ENCODE results near the gene SLC44A1. TPM values are rescaled to one million over a fixed set of nuclear protein-coding genes. Genes with fewer than 3 reads are reported as not detected.

The SLC44A1 gene
- total and polyA plus RNA-seq, 2 of the 13 experiments (the other 11 are each of a cell fraction or from before 2014, with no cell fraction given): 21.4 to 40.8 TPM

DNA sequence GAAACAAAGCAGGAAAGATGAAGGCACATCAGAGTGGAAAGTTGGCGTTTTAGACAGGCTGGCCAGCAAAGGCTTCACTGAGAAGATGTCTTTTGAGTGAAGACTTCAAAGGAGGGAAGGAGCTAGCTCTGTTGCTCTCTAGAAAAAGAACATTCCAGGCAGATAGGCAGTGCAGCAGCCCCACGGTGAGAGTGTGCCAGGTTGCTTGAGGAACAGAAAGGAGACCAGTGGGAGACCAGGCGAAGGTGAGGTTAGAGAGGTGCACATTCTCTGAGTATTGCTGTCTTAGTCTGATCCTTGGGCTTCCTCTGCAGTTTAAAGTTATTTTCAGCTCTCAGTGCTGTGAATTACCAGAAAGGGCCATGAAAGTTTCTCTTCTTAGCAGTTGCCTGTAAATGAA, 83.8 kb downstream of the SLC44A1 start:
- no peak overlapping the region for H3K9ac ChIP-seq (ENCODE audit: insufficient read depth, low read depth, low read length)

More for the DNA sequence above, 83.8 kb downstream of the SLC44A1 start:
- in situ Hi-C loops (cut with HindIII; ENCODE audit: extremely low pct_ligation_motif_present, low pct_unique_long_range_greater_than_20kb): no loop called here
- no peak for ATAC-seq
- no peak overlapping the region for H3K27ac ChIP-seq (ENCODE audit: extremely low read length, insufficient read depth, low read length)
- H3K79me2 ChIP-seq (ENCODE audit: insufficient read depth, low read length): peaks cover 6% of the 10 kb centered on the region
- no peaks in the 10 kb centered on the region for H3K9me3 ChIP-seq (ENCODE audit: low read length)
- DNase-seq (ENCODE audit: low spot score): no peak
- FAIRE-seq: no peak
- 91% methylated on average over 3 of the region's 3 CpGs for WGBS (ENCODE audit: low lambda C conversion rate)
- no peak overlapping the region for H3K4me2 ChIP-seq (ENCODE audit: low read depth, low read length)
- H4K20me1 ChIP-seq (ENCODE audit: insufficient read depth, low read length): no peaks in the 10 kb centered on the region
- no peaks in the 10 kb centered on the region for H3K27me3 ChIP-seq (ENCODE audit: control insufficient read depth in 1 of 2, insufficient read depth in 2 of 2, low read length in 2 of 2)
- TF ChIP-seq GTF2F1 (IDR thresholded peaks at IDR 0.05; ENCODE audit: low read length) (no peak), ZNF224 (CRISPR knock-in tag; IDR thresholded peaks at IDR 0.05) (no peak), CEBPG (CRISPR knock-in tag; IDR thresholded peaks at IDR 0.05) (no peak), SRSF1 (optimal IDR thresholded peaks at IDR 0.05; ENCODE audit: low read depth, low read length) (no peak), ZNF101 (CRISPR knock-in tag; IDR thresholded peaks at IDR 0.05; ENCODE audit: borderline replicate concordance, low read depth) (no peak), NBN (conservative IDR thresholded peaks at IDR 0.05) (no peak), ZNF547 (CRISPR knock-in tag; IDR thresholded peaks at IDR 0.05) (no peak), NFKBIZ (CRISPR knock-in tag; IDR thresholded peaks at IDR 0.05) (no peak), ARNTL (CRISPR knock-in tag; IDR thresholded peaks at IDR 0.05) (no peak), PRMT3 (CRISPR knock-in tag; IDR thresholded peaks at IDR 0.05; ENCODE audit: borderline replicate concordance, low read depth) (no peak), ZNF512B (CRISPR knock-in tag; IDR thresholded peaks at IDR 0.05; ENCODE audit: borderline replicate concordance) (no peak), ATF2 (CRISPR knock-in tag; IDR thresholded peaks at IDR 0.05) (no peak), NR2F1 (CRISPR knock-in tag; IDR thresholded peaks at IDR 0.05) (no peak), KLF6 (CRISPR knock-in tag; IDR thresholded peaks at IDR 0.05) (no peak), POLR2A (IDR thresholded peaks at IDR 0.05; ENCODE audit: insufficient read depth in 1 of 2, low read depth in 2 of 2, low read length in 2 of 2) (no peak), JUNB (CRISPR knock-in tag; IDR thresholded peaks at IDR 0.05; ENCODE audit: borderline replicate concordance) (no peak), ETV5 (CRISPR knock-in tag; IDR thresholded peaks at IDR 0.05; ENCODE audit: borderline replicate concordance) (no peak), ZNF558 (CRISPR knock-in tag; IDR thresholded peaks at IDR 0.05; ENCODE audit: borderline replicate concordance) (no peak), ZNF746 (CRISPR knock-in tag; IDR thresholded peaks at IDR 0.05) (no peak), HOXA9 (CRISPR knock-in tag; IDR thresholded peaks at IDR 0.05; ENCODE audit: borderline replicate concordance) (no peak)
- 0 out of 5 replicates have a peak, but pooled peaks cover 0 to 2% of the 10 kb centered on the region in 2 experiments for H3K36me3 ChIP-seq (replicated peaks in 1 of 2; ENCODE audit: control insufficient read depth in 1 of 2, insufficient read depth in 2 of 2, low read length in 2 of 2)
- no peak overlapping the region for H2AFZ ChIP-seq (ENCODE audit: low read length)
- intact Hi-C loops (cut with micrococcal nuclease; ENCODE audit: unreplicated experiment): no loop called here
- CTCF ChIA-PET (ENCODE audit: low intra/inter-chr PET ratio, low total read pairs): no interaction called here
- BruUV-seq (replicated peaks): no TSS peak
- no peak overlapping the region for H3K4me3 ChIP-seq (replicated peaks in 1 of 3; ENCODE audit: insufficient read depth in 1 of 3, low read depth in 2 of 3, low read length in 3 of 3)
- peaks cover 44% of the 10 kb centered on the region for H3K4me1 ChIP-seq (ENCODE audit: insufficient read depth, low read length)
- POLR2A ChIA-PET: interaction anchor here (0.8 to 1.4 kb wide), 2 partner anchors 9 to 37 kb away, joined by 3 read pairs; no protein-coding TSS in a partner anchor
